Heart left ventricle (tissue), 13 donors: Measurements from ENCODE around the gene USP12.

Experiments
- CTCF ChIP-seq, 12 donors: fragments of 200-600 bp; sonication (generic) in 4 of 12; IDR thresholded peaks; one replicate each; pipeline versions ENCODE4 v1.5.0 to v1.8.0; 2018 to 2022; ENCODE audit warnings: antibody characterized with exemption in 12 of 12, mild to moderate bottlenecking in 5 of 12
- POLR2A ChIP-seq, 2 donors: fragments of 450-650 bp; IDR thresholded peaks; one replicate each; pipeline ENCODE4 v1.6.1; 2017; ENCODE audit warnings: antibody characterized with exemption in 2 of 2, mild to moderate bottlenecking in 2 of 2, moderate library complexity in 2 of 2
- donor health status: ischemic (EF 13 %, LVEDD 7.1; RV severe dilation, severe dysfunction).
- donor health status: DM: no; HTN: yes; CAD: no.
- donor health status: DM: no; HTN: no; CAD: no.
- donor health status: ischemic (EF 25% LVEDD 6.9; RV normal size, moderate dysfunction).
- donor health status: ischemic (EF 25% LVEDD 5.7; RV mildly dilated, moderate dysfunction).
- donor health status: ischemic (EF 35%, LVEDD 5.7; RV mildly dilated, moderate dysfunction).
- donor health status: nonischemic (EF 11% LVEDD 7.7; RV severe dilation, severe dysfunction).
- donor health status: DM: yes; HTN: yes; CAD: no.
- donor health status: PGD.
- donor health status: ischemic (EF 29% LVEDD 5.4; RV normal size, mild dysfunction).
- donor health status: nonischemic (EF 23%, LVEDD 6.1; RV moderate dilation, normal function).

- TF ChIP-seq CTCF (IDR thresholded peaks at IDR 0.05) (no peak), POLR2A (IDR thresholded peaks at IDR 0.05) (no peak)
Measured at GRCh38 chr13:27055526-27055925, 116.1 kb downstream of the USP12 start.
